IPS-15b (cell line): ENCODE data around the gene PERP.
"Not testable (repeated sequence)": the region's sequence is repeated elsewhere in the genome, so short reads cannot be mapped to it uniquely, and the experiment has no call there.

ENCODE experiments used
- H3K27me3 ChIP-seq: one replicate; pipeline ENCODE4 v1.6.1; 2013; ENCODE audit warnings: low read length; ENCODE audit not compliant: control insufficient read depth, insufficient read depth
- H3K36me3 ChIP-seq: one replicate; pipeline ENCODE4 v1.6.1; 2013; ENCODE audit warnings: low read length; ENCODE audit not compliant: control insufficient read depth, insufficient read depth
- H3K4me1 ChIP-seq: one replicate; pipeline ENCODE4 v1.6.1; 2013; ENCODE audit warnings: mild to moderate bottlenecking, low read length; ENCODE audit not compliant: control insufficient read depth, insufficient read depth
- H3K4me3 ChIP-seq: one replicate; pipeline ENCODE4 v1.5.1; 2013; ENCODE audit warnings: low read depth, low read length
- H3K9ac ChIP-seq: one replicate; pipeline ENCODE4 v1.6.1; 2013; ENCODE audit warnings: low read depth, mild to moderate bottlenecking, low read length
- H3K9me3 ChIP-seq: one replicate; pipeline ENCODE4 v1.6.1; 2013; ENCODE audit warnings: mild to moderate bottlenecking, low read length; ENCODE audit not compliant: control insufficient read depth, insufficient read depth

PERP gene

DNA sequence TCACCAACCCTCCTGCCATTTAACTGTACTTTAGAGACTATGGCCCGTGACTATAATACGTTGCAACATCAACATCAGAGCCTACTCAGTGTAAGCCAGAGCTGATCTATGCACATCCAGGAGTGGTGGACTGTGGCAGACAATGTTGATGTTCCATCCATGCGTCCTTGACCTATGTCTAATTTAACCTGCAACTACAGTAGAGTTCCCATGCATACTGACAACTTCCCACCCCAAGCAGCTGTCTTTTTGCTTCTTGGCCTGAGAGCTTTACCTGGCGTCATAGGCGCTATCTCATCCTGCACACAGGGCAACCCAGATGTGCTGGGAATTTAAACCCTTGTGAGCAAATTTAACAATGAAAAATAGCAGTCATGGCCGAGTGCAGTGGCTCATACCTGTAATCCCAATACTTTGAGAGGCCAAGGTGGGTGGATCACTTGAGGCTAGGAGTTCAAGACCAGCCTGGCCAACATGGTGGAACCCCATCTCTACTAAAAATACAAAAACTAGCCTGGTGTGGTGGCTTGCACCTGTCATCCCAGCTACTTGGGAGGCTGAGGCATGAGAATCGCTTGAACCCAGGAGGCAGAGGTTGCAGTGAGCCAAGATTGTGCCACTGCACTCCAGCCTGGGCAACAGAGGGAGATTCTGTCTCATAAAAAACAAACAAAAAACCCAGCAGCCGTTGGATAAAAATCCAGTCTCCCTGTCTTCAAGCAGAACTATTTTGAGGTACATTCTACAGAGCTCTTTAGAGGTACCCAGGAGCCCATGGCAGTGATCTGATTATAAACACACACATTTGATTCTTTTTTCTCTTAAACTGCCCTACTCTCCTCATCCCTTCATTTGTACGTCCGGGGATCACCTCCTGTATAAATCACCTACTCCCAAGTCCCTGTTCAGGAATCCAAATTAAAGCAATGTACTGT, 22.0 kb downstream of the PERP start:
- no peaks in the 10 kb centered on the region for H3K9me3 ChIP-seq
- no peak overlapping the region for H3K9ac ChIP-seq
- H3K27me3 ChIP-seq: no peaks in the 10 kb centered on the region
- no peak overlapping the region for H3K4me3 ChIP-seq
- H3K36me3 ChIP-seq: no peaks in the 10 kb centered on the region
- H3K4me1 ChIP-seq: peaks cover 20% of the 10 kb centered on the region

DNA sequence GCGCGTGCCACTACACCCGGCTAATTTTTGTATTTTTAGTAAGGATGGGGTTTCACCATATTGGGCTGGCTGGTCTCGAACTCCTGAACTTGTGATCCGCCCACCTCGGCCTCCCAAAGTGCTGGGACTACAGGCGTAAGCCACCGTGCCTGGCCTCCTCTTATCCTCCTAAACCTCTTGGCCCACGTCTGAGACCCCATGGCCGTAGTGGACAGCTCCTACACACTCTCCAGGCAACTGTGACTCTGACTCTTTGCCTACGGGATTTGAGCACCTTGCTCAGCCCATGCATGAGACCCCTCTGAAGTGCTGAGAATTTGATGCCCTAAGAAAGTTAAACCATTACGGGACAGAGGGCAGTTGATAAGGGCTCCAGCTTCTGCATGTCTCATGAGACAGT, 25.0 kb downstream of the PERP start:
- Histone ChIP-seq H3K4me3 (no peak overlapping the region), H3K9me3 (no peaks in the 10 kb centered on the region), H3K9ac (no peak overlapping the region), H3K36me3 (no peaks in the 10 kb centered on the region), H3K4me1 (peaks cover 9% of the 10 kb centered on the region), H3K27me3 (no peaks in the 10 kb centered on the region)

- H3K36me3 ChIP-seq, H3K9ac ChIP-seq, H3K9me3 ChIP-seq, H3K4me3 ChIP-seq, H3K27me3 ChIP-seq, H3K4me1 ChIP-seq: not testable (repeated sequence)
Measured at GRCh38 chr6:138079556-138079955, 27.7 kb downstream of the PERP start.

- no peaks in the 10 kb centered on the region for H3K9me3 ChIP-seq
- H3K4me3 ChIP-seq: no peak overlapping the region
- no peaks in the 10 kb centered on the region for H3K4me1 ChIP-seq
- H3K27me3 ChIP-seq: no peaks in the 10 kb centered on the region
- H3K9ac ChIP-seq: no peak overlapping the region
- no peaks in the 10 kb centered on the region for H3K36me3 ChIP-seq
Measured at GRCh38 chr6:138078491-138078890, 28.7 kb downstream of the PERP start.

DNA sequence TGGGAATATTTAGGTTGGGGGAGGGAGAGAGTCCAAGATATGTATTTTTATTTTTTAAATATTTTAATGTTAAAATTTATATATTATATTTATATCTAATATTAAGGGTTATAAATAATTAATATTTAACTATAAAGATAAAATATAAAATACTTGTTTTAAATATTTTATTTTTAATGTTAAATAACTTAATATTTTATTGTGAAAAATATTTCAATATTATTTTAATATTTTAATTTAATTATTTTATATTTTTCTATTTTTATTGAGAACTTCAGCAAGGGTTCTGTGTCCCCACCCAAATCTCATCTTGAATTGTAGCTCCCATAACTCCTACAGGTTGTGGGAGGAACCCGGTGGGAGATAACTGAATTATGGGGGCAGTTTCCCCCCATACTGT, 34.0 kb downstream of the PERP start:
- Histone ChIP-seq H3K9me3 (no peaks in the 10 kb centered on the region), H3K27me3 (no peaks in the 10 kb centered on the region)

DNA sequence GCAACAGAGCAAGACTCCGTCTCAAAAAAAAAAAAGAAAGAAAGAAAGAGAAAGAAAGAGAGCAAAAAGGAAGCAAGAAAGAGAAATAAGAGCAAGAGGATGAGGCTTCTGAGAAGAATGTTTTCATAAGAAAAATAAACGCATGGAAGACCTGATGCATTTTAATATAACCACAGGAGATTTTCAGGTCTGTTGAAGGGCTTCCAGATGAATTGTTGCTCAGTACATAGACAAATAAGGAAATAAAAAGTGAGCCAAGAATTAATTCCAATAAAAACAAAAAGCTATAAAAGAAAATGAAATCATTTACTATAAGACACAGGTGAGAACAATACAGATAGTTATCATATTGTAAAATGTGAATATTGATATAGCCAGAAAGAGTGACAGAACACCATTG, 43.5 kb downstream of the PERP start:
- Histone ChIP-seq H3K4me1 (no peaks in the 10 kb centered on the region), H3K4me3 (no peak overlapping the region), H3K9me3 (no peaks in the 10 kb centered on the region), H3K27me3 (no peaks in the 10 kb centered on the region), H3K36me3 (no peaks in the 10 kb centered on the region), H3K9ac (no peak overlapping the region)

More for the DNA sequence above, 34.0 kb downstream of the PERP start:
- Histone ChIP-seq H3K4me3 (no peak overlapping the region), H3K9ac (no peak overlapping the region), H3K36me3 (no peaks in the 10 kb centered on the region), H3K4me1 (no peaks in the 10 kb centered on the region)

GRCh38 chr6:138054982-138055381, 52.2 kb downstream of the PERP start:
- Histone ChIP-seq H3K9me3 (no peaks in the 10 kb centered on the region), H3K4me1 (no peaks in the 10 kb centered on the region), H3K36me3 (no peaks in the 10 kb centered on the region), H3K27me3 (no peaks in the 10 kb centered on the region), H3K4me3 (no peak overlapping the region), H3K9ac (no peak overlapping the region)

DNA sequence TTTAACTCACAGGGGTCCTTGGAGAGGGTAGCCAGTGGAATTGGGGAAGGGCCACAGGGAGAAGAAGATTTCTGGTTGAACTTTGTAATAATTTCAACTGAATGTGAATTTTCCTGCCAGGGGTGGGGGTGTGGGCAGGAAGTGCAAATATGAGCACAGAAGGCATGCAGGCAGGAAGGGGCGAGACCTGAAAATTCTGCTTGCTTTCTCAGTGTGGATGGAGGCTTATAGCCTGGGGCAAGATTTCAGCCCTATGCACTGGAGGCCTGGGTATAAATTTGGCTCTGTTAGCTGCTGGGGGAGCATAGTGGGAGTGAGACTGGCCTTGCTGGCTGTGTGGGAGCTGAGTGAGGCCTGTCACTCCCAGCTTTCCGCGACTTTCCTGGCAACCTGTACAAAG, 54.4 kb downstream of the PERP start:
- H3K9me3 ChIP-seq: no peaks in the 10 kb centered on the region
- no peaks in the 10 kb centered on the region for H3K4me1 ChIP-seq
- H3K4me3 ChIP-seq: no peak overlapping the region
- H3K36me3 ChIP-seq: no peaks in the 10 kb centered on the region
- no peak overlapping the region for H3K9ac ChIP-seq
- no peaks in the 10 kb centered on the region for H3K27me3 ChIP-seq

- H3K4me1 ChIP-seq: no peaks in the 10 kb centered on the region
- H3K9me3 ChIP-seq: no peaks in the 10 kb centered on the region
- H3K36me3 ChIP-seq: no peaks in the 10 kb centered on the region
- H3K4me3 ChIP-seq: no peak overlapping the region
- H3K9ac ChIP-seq: no peak overlapping the region
- H3K27me3 ChIP-seq: no peaks in the 10 kb centered on the region
Measured at GRCh38 chr6:138044972-138045371, 62.2 kb downstream of the PERP start.

GRCh38 chr6:138044458-138044857, 62.8 kb downstream of the PERP start:
- H3K4me3 ChIP-seq: no peak overlapping the region
- H3K36me3 ChIP-seq: no peaks in the 10 kb centered on the region
- H3K4me1 ChIP-seq: no peaks in the 10 kb centered on the region
- H3K27me3 ChIP-seq: no peaks in the 10 kb centered on the region
- H3K9ac ChIP-seq: no peak overlapping the region
- no peaks in the 10 kb centered on the region for H3K9me3 ChIP-seq
